Panc1 (cell line): ENCODE data around the gene GAS7. TPM values are rescaled to one million over a fixed set of nuclear protein-coding genes. Genes with fewer than 3 reads are reported as not detected.

Experiments used
- ATAC-seq: fragments of 200-7000 bp; cut with Tn5 transposase; 2 replicates; pipeline ENCODE4 v1.9.1; 2020; ENCODE audit warnings: mild to moderate bottlenecking, moderate library complexity
- BruUV-seq: library from RNA; stranded (reverse); fragments of 400-500 nt; replicated peaks from 2 replicates; lab custom pipeline; 2021; lab: Mats Ljungman, UMichigan
- CTCF ChIA-PET: fragments of 300-600 bp; sonication (Branson Sonifier 250); formaldehyde crosslinking; loops from one replicate; lab custom pipeline; 2022; ENCODE audit warnings: antibody characterized with exemption; lab: Charles Lee
- POLR2A ChIA-PET: fragments of 300-600 bp; sonication (Branson Sonifier 250); formaldehyde crosslinking; loops from one replicate; lab custom pipeline; 2022; ENCODE audit warnings: antibody characterized with exemption; lab: Charles Lee
- DNase-seq: peaks from one replicate; pipeline ENCODE4 v3.0.0-alpha.2; 2010; ENCODE audit warnings: low read depth, low spot score
- H3K27ac ChIP-seq: 2 replicates; pipeline ENCODE4 v1.5.1; 2011; ENCODE audit warnings: mild to moderate bottlenecking, low read length, inconsistent platforms
- H3K27me3 ChIP-seq: fragments of 200-500 bp; sonication (Bioruptor generic); 2 replicates; pipeline ENCODE4 v1.6.0; 2014; ENCODE audit warnings: low read length, inconsistent platforms; ENCODE audit not compliant: control insufficient read depth, insufficient read depth
- H3K36me3 ChIP-seq: fragments of 200-500 bp; sonication (Bioruptor generic); 2 replicates; pipeline ENCODE4 v1.5.1; 2014; ENCODE audit warnings: inconsistent platforms, mild to moderate bottlenecking, low read length, moderate library complexity; ENCODE audit not compliant: control insufficient read depth, insufficient read depth
- H3K4me1 ChIP-seq: 2 replicates; pipeline ENCODE4 v1.5.1; 2011; ENCODE audit warnings: inconsistent platforms, mild to moderate bottlenecking, low read length, moderate library complexity; ENCODE audit not compliant: control insufficient read depth, insufficient read depth
- H3K4me3 ChIP-seq, 2 experiments: 2 replicates each; pipeline ENCODE4 v1.5.1; 2011 to 2012; ENCODE audit warnings: low read depth in 2 of 2, low read length in 2 of 2, mild to moderate bottlenecking in 2 of 2, inconsistent platforms in 1 of 2, moderate library complexity in 1 of 2
- H3K9me3 ChIP-seq: fragments of 200-500 bp; sonication (Bioruptor generic); 2 replicates; pipeline ENCODE4 v1.5.1; 2014; ENCODE audit warnings: low read depth, mild to moderate bottlenecking, inconsistent platforms, low read length, moderate library complexity; ENCODE audit not compliant: control insufficient read depth, insufficient read depth
- POLR2AphosphoS5 ChIP-seq: IDR thresholded peaks from 2 replicates; pipeline ENCODE4 v1.6.1; 2012; ENCODE audit warnings: mild to moderate bottlenecking, low read depth, low read length, moderate library complexity
- SIN3A ChIP-seq: IDR thresholded peaks from 2 replicates; pipeline ENCODE4 v1.6.1; 2012; ENCODE audit warnings: low read depth, mild to moderate bottlenecking, low read length, moderate library complexity, borderline replicate concordance; ENCODE audit not compliant: insufficient read depth
- TCF7L2 ChIP-seq: IDR thresholded peaks from 2 replicates; pipeline ENCODE4 v1.6.1; 2011; ENCODE audit warnings: mild to moderate bottlenecking, low read depth, low read length, inconsistent platforms
- in situ Hi-C: cut with HindIII; loops from 2 replicates; pipeline ENCODE4 v1.10.0; 2016; ENCODE audit warnings: low sequenced_read_pairs, low pct_unique_long_range_greater_than_20kb
- intact Hi-C: fragments of 100-400 bp; cut with micrococcal nuclease; formaldehyde crosslinking; loops from one replicate; pipeline ENCODE4 v1.10.0; 2022; ENCODE audit not compliant: unreplicated experiment
- total RNA-seq: library from RNA; stranded (reverse); gene quantifications from one replicate; pipeline ENCODE4 v1.2.1, GENCODE V29; 2021; ENCODE audit not compliant: unreplicated experiment
- TF ChIP-seq, protein P1 (sequence below): fragments of 450-650 bp; IDR thresholded peaks from 2 replicates; pipeline ENCODE4 v1.5.1; 2017; ENCODE audit warnings: mild to moderate bottlenecking
- TF ChIP-seq, protein P2 (sequence below), 2 experiments: IDR thresholded peaks; 2 replicates each; pipeline ENCODE4 v1.6.1; 2011 to 2012; ENCODE audit warnings: low read depth in 2 of 2, control low read depth in 1 of 2, low read length in 1 of 2, mild to moderate bottlenecking in 1 of 2, moderate library complexity in 1 of 2; ENCODE audit not compliant: insufficient read depth in 1 of 2

GAS7 gene
- total RNA-seq, 1 experiment from 2014 or later: 0.05 TPM

DNA sequence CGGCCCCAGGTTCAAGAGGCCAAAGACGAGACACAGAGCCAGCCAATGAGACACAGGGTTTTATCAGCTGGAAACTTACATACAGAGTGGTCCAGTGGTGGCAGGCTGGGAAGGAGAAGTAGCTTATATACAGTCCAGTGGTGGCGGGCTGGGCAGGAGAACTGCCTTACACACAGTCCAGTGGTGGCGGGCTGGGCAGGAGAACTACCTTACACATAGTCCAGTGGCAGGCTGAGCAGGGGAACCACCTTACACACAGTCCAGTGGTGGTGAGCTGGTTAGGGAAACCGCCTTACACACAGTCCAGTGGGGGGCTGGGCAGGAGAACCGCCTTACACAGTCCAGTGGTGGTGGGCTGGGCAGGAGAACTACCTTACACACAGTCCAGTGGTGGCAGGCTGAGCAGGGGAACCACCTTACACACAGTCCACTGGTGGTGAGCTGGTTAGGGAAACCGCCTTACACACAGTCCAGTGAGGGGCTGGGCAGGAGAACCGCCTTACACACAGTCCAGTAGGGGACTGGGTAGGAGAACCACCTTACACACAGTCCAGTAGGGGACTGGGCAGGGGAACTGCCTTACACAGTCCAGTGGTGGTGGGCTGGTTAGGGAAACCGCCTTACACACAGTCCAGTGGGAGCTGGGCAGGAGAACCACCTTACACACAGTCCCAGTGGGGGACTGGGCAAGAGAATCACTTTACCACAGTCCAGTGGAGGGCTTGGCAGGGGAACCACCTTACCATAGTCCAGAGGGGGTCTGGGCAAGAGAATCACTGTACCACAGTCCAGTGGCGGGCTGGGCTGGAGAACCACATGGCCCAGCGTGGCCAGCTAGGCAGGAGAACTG, 90.9 kb downstream of the GAS7 start:
- H3K4me1 ChIP-seq: no peaks in the 10 kb centered on the region
- intact Hi-C loops (no loop called here), in situ Hi-C loops (no loop called here)
- no peaks in the 10 kb centered on the region; the same call in 1 of the 2 replicates for H3K27me3 ChIP-seq
- H3K9me3 ChIP-seq: no peaks in the 10 kb centered on the region
- ATAC-seq (no peak), DNase-seq (no peak)
- H3K27ac ChIP-seq: no peak overlapping the region
- no peaks in the 10 kb centered on the region for H3K36me3 ChIP-seq
- H3K4me3 ChIP-seq: no peak overlapping the region
- BruUV-seq: no TSS peak
- CTCF ChIA-PET: no interaction called here
- TF ChIP-seq POLR2AphosphoS5 (no peak), SIN3A (no peak), TCF7L2 (no peak)
- TF ChIP-seq, protein P1, sequence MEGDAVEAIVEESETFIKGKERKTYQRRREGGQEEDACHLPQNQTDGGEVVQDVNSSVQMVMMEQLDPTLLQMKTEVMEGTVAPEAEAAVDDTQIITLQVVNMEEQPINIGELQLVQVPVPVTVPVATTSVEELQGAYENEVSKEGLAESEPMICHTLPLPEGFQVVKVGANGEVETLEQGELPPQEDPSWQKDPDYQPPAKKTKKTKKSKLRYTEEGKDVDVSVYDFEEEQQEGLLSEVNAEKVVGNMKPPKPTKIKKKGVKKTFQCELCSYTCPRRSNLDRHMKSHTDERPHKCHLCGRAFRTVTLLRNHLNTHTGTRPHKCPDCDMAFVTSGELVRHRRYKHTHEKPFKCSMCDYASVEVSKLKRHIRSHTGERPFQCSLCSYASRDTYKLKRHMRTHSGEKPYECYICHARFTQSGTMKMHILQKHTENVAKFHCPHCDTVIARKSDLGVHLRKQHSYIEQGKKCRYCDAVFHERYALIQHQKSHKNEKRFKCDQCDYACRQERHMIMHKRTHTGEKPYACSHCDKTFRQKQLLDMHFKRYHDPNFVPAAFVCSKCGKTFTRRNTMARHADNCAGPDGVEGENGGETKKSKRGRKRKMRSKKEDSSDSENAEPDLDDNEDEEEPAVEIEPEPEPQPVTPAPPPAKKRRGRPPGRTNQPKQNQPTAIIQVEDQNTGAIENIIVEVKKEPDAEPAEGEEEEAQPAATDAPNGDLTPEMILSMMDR: no peak
- TF ChIP-seq, protein P2, sequence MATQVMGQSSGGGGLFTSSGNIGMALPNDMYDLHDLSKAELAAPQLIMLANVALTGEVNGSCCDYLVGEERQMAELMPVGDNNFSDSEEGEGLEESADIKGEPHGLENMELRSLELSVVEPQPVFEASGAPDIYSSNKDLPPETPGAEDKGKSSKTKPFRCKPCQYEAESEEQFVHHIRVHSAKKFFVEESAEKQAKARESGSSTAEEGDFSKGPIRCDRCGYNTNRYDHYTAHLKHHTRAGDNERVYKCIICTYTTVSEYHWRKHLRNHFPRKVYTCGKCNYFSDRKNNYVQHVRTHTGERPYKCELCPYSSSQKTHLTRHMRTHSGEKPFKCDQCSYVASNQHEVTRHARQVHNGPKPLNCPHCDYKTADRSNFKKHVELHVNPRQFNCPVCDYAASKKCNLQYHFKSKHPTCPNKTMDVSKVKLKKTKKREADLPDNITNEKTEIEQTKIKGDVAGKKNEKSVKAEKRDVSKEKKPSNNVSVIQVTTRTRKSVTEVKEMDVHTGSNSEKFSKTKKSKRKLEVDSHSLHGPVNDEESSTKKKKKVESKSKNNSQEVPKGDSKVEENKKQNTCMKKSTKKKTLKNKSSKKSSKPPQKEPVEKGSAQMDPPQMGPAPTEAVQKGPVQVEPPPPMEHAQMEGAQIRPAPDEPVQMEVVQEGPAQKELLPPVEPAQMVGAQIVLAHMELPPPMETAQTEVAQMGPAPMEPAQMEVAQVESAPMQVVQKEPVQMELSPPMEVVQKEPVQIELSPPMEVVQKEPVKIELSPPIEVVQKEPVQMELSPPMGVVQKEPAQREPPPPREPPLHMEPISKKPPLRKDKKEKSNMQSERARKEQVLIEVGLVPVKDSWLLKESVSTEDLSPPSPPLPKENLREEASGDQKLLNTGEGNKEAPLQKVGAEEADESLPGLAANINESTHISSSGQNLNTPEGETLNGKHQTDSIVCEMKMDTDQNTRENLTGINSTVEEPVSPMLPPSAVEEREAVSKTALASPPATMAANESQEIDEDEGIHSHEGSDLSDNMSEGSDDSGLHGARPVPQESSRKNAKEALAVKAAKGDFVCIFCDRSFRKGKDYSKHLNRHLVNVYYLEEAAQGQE (IDR thresholded peaks at IDR 0.05; ENCODE audit: insufficient read depth in 1 of 2, low read depth in 2 of 2, low read length in 1 of 2): no peak
- POLR2A ChIA-PET: no interaction called here

DNA sequence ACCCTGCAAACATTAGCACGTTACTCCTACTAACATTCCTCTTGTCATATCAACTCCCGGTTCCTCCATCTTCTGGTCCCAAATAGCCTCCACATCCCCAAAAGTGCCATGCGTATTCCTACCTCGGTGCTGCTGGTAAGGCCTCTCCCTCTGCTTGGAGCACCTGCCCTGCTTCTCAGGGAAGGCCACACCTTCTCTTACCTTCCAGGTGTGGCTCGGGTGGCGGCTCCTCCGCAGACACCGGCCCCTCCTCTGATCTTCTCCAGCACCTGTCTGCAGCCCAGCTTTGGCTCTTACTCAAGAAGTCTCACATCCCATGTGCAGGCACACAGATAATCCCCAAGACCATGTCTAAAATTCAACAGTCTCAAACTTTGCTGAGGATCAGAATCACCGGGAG, 92.3 kb downstream of the GAS7 start:
- TF ChIP-seq, protein P2 (IDR thresholded peaks at IDR 0.05; ENCODE audit: insufficient read depth in 1 of 2, low read depth in 2 of 2, low read length in 1 of 2): no peak
- TF ChIP-seq, protein P1: no peak
- TF ChIP-seq POLR2AphosphoS5 (no peak), TCF7L2 (no peak), SIN3A (no peak)
- Histone ChIP-seq H3K36me3 (no peaks in the 10 kb centered on the region), H3K27me3 (no peaks in the 10 kb centered on the region; the same call in 1 of the 2 replicates), H3K4me1 (no peaks in the 10 kb centered on the region), H3K27ac (no peak overlapping the region), H3K4me3 (no peak overlapping the region), H3K9me3 (no peaks in the 10 kb centered on the region)
- in situ Hi-C loops (no loop called here), intact Hi-C loops (no loop called here)
- POLR2A ChIA-PET: no interaction called here
- DNase-seq: no peak
- CTCF ChIA-PET: no interaction called here
- no TSS peak for BruUV-seq
- ATAC-seq: no peak
